HepG2 (cell line): ENCODE measurements around the gene GMPPA. TPM values are rescaled to one million over a fixed set of nuclear protein-coding genes. Genes with fewer than 3 reads are reported as not detected.

Experiments used
- AKNA ChIP-seq: sonication (generic); formaldehyde crosslinking; IDR thresholded peaks from 2 replicates; pipeline ENCODE4 v1.4.0; 2020; ENCODE audit warnings: missing genetic modification reagents, borderline replicate concordance
- ATF1 ChIP-seq: IDR thresholded peaks from 2 replicates; pipeline ENCODE4 v1.6.1; 2016; ENCODE audit warnings: mild to moderate bottlenecking, control low read depth
- FOXM1 ChIP-seq: sonication (generic); formaldehyde crosslinking; IDR thresholded peaks from 2 replicates; pipeline ENCODE4 v1.5.0; 2020; ENCODE audit warnings: missing genetic modification reagents
- GMEB1 ChIP-seq: sonication (generic); formaldehyde crosslinking; IDR thresholded peaks from 2 replicates; pipeline ENCODE4 v1.5.1; 2020; ENCODE audit warnings: missing genetic modification reagents, mild to moderate bottlenecking, borderline replicate concordance
- HDAC1 ChIP-seq: sonication (generic); formaldehyde crosslinking; IDR thresholded peaks from 2 replicates; pipeline ENCODE4 v1.5.1; 2020; ENCODE audit warnings: mild to moderate bottlenecking, missing genetic modification reagents
- MZF1 ChIP-seq: sonication (generic); formaldehyde crosslinking; IDR thresholded peaks from 2 replicates; pipeline ENCODE4 v1.8.1; 2023; ENCODE audit warnings: mild to moderate bottlenecking, missing genetic modification reagents, borderline replicate concordance
- NCOA2 ChIP-seq: sonication (generic); formaldehyde crosslinking; IDR thresholded peaks from 2 replicates; pipeline ENCODE4 v1.8.0; 2022; ENCODE audit warnings: inconsistent platforms
- RBFOX2 ChIP-seq: fragments of 200-400 bp; formaldehyde crosslinking; IDR thresholded peaks from 2 replicates; pipeline ENCODE4 v1.6.1; 2017; ENCODE audit warnings: low read depth, mild to moderate bottlenecking, low read length
- RNF2 ChIP-seq: fragments of 450-650 bp; conservative IDR thresholded peaks from 2 replicates; pipeline ENCODE4 v1.6.1; 2016; ENCODE audit warnings: low read depth
- SALL2 ChIP-seq: sonication (generic); formaldehyde crosslinking; IDR thresholded peaks from 2 replicates; pipeline ENCODE4 v1.8.1; 2023; ENCODE audit warnings: mild to moderate bottlenecking, missing genetic modification reagents, inconsistent platforms
- SKI ChIP-seq: fragments of 450-650 bp; IDR thresholded peaks from one replicate; pipeline ENCODE4 v1.6.1; 2018; ENCODE audit warnings: mild to moderate bottlenecking; ENCODE audit not compliant: partially characterized antibody
- TBX3 ChIP-seq: fragments of 450-650 bp; IDR thresholded peaks from 2 replicates; pipeline ENCODE4 v1.6.1; 2017; ENCODE audit warnings: antibody characterized with exemption, mild to moderate bottlenecking, inconsistent platforms, borderline replicate concordance
- ZFP82 ChIP-seq: sonication (generic); formaldehyde crosslinking; IDR thresholded peaks from 2 replicates; pipeline ENCODE4 v1.5.1; 2020; ENCODE audit warnings: mild to moderate bottlenecking, missing genetic modification reagents, borderline replicate concordance
- ZNF441 ChIP-seq: sonication (generic); formaldehyde crosslinking; IDR thresholded peaks from 2 replicates; pipeline ENCODE4 v1.7.0; 2021; ENCODE audit warnings: missing genetic modification reagents, borderline replicate concordance
- ZSCAN21 ChIP-seq: sonication (generic); formaldehyde crosslinking; IDR thresholded peaks from 2 replicates; pipeline ENCODE4 v1.8.0; 2022; ENCODE audit warnings: mild to moderate bottlenecking, missing genetic modification reagents, moderate library complexity, borderline replicate concordance
- polyA plus RNA-seq, 8 experiments: library from polyadenylated mRNA; depleted of rRNA in 3 of 8; stranded (reverse) in 7 of 8; unstranded in 1 of 8; fragments of >200 nt; fragmentation: Illumina TruSeq in 4 of 8; extraction: Trizol in 4 of 8; gene quantifications; 2 replicates each; pipeline versions ENCODE4 v1.2.1 to v1.2.3, GENCODE V29; 2011 to 2016; ENCODE audit warnings: low read depth in 4 of 8, missing spikeins in 1 of 8, mixed read lengths in 1 of 8; ENCODE audit not compliant: insufficient read depth in 1 of 8
- total RNA-seq, 5 experiments: library from RNA; depleted of rRNA; stranded (reverse); fragments of >200 nt; fragmentation: Illumina TruSeq; extraction: Trizol; gene quantifications; 2 replicates each; pipeline ENCODE4 v1.2.3, GENCODE V29; 2016; ENCODE audit warnings: low read depth in 1 of 5
- TF ChIP-seq, protein P1 (sequence below): sonication (generic); formaldehyde crosslinking; IDR thresholded peaks from 2 replicates; pipeline ENCODE4 v1.4.0; 2020; ENCODE audit warnings: missing genetic modification reagents

Gene GMPPA
- total and polyA plus RNA-seq, 2 of the 13 experiments (the other 11 are each of a cell fraction or from before 2014, with no cell fraction given), result 81.1 to 106 TPM

- TF ChIP-seq, protein P1, sequence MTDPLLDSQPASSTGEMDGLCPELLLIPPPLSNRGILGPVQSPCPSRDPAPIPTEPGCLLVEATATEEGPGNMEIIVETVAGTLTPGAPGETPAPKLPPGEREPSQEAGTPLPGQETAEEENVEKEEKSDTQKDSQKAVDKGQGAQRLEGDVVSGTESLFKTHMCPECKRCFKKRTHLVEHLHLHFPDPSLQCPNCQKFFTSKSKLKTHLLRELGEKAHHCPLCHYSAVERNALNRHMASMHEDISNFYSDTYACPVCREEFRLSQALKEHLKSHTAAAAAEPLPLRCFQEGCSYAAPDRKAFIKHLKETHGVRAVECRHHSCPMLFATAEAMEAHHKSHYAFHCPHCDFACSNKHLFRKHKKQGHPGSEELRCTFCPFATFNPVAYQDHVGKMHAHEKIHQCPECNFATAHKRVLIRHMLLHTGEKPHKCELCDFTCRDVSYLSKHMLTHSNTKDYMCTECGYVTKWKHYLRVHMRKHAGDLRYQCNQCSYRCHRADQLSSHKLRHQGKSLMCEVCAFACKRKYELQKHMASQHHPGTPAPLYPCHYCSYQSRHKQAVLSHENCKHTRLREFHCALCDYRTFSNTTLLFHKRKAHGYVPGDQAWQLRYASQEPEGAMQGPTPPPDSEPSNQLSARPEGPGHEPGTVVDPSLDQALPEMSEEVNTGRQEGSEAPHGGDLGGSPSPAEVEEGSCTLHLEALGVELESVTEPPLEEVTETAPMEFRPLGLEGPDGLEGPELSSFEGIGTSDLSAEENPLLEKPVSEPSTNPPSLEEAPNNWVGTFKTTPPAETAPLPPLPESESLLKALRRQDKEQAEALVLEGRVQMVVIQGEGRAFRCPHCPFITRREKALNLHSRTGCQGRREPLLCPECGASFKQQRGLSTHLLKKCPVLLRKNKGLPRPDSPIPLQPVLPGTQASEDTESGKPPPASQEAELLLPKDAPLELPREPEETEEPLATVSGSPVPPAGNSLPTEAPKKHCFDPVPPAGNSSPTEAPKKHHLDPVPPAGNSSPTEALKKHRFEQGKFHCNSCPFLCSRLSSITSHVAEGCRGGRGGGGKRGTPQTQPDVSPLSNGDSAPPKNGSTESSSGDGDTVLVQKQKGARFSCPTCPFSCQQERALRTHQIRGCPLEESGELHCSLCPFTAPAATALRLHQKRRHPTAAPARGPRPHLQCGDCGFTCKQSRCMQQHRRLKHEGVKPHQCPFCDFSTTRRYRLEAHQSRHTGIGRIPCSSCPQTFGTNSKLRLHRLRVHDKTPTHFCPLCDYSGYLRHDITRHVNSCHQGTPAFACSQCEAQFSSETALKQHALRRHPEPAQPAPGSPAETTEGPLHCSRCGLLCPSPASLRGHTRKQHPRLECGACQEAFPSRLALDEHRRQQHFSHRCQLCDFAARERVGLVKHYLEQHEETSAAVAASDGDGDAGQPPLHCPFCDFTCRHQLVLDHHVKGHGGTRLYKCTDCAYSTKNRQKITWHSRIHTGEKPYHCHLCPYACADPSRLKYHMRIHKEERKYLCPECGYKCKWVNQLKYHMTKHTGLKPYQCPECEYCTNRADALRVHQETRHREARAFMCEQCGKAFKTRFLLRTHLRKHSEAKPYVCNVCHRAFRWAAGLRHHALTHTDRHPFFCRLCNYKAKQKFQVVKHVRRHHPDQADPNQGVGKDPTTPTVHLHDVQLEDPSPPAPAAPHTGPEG, result peak; percentile 82; the same call in 1 of the 2 replicates
- no peak for TF ChIP-seq ATF1
- TF ChIP-seq MZF1 (CRISPR knock-in tag), result no peak
- peak; percentile 71 for TF ChIP-seq TBX3
- peak; percentile 43; the same call in 1 of the 2 replicates for TF ChIP-seq ZNF441 (CRISPR knock-in tag)
- peak; percentile 82; the same call in 1 of the 2 replicates for TF ChIP-seq ZFP82 (CRISPR knock-in tag)
- TF ChIP-seq NCOA2 (CRISPR knock-in tag), result no peak
- peak; percentile 90 for TF ChIP-seq ZSCAN21 (CRISPR knock-in tag)
- peak; percentile 91 for TF ChIP-seq HDAC1
- TF ChIP-seq FOXM1 (CRISPR knock-in tag), result no peak
- TF ChIP-seq SKI, result peak; percentile 57
- TF ChIP-seq SALL2 (CRISPR knock-in tag), result peak; percentile 82
- no peak for TF ChIP-seq AKNA (CRISPR knock-in tag)
- peak; percentile 76 for TF ChIP-seq RBFOX2
- TF ChIP-seq RNF2, result peak; percentile 64; the same call in 1 of the 2 replicates
- peak; percentile 67; the same call in 1 of the 2 replicates for TF ChIP-seq GMEB1
These were observed 43.0 kb downstream of the GMPPA start (continued) for GRCh38 chr2:219541611-219542180.
